Aorta (tissue), 5 donors: ENCODE results near the gene NKIRAS2. TPM values are rescaled to one million over a fixed set of nuclear protein-coding genes. Genes with fewer than 3 reads are reported as not detected.
"Not testable (repeated sequence)": the region's sequence is repeated elsewhere in the genome, so short reads cannot be mapped to it uniquely, and the experiment has no call there.

Source experiments
- ATAC-seq: fragments of 200-7000 bp; cut with Tn5 transposase; one replicate; pipeline ENCODE4 v1.9.1; 2022; ENCODE audit warnings: moderate library complexity; ENCODE audit not compliant: low FRiP score
- DNase-seq, 2 donors: peaks; one replicate each; pipeline ENCODE4 v3.0.0-alpha.2; 2020
- H3K27ac ChIP-seq, 2 donors: one replicate each; pipeline ENCODE4 v1.5.1; 2013; ENCODE audit warnings: low read length in 2 of 2, mild to moderate bottlenecking in 2 of 2, moderate library complexity in 2 of 2, control low read depth in 1 of 2, inconsistent platforms in 1 of 2, low read depth in 1 of 2
- H3K27me3 ChIP-seq, 2 donors: one replicate each; pipeline ENCODE4 v1.6.1; 2013; ENCODE audit warnings: control low read depth in 1 of 2, low read length in 1 of 2, mild to moderate bottlenecking in 1 of 2, moderate library complexity in 1 of 2; ENCODE audit not compliant: insufficient read depth in 2 of 2, control insufficient read depth in 1 of 2
- H3K36me3 ChIP-seq, 2 donors: one replicate each; pipeline ENCODE4 v1.6.1; 2013; ENCODE audit warnings: control low read depth in 1 of 2, low read length in 1 of 2, mild to moderate bottlenecking in 1 of 2; ENCODE audit not compliant: insufficient read depth in 2 of 2, control insufficient read depth in 1 of 2
- H3K4me1 ChIP-seq, 2 donors: one replicate each; pipeline ENCODE4 v1.6.1; 2013; ENCODE audit warnings: low read length in 2 of 2, control low read depth in 1 of 2, mild to moderate bottlenecking in 1 of 2, moderate library complexity in 1 of 2; ENCODE audit not compliant: insufficient read depth in 2 of 2, control insufficient read depth in 1 of 2
- H3K4me3 ChIP-seq, 2 donors: one replicate each; pipeline ENCODE4 v1.5.1; 2013; ENCODE audit warnings: low read length in 2 of 2, control low read depth in 1 of 2, mild to moderate bottlenecking in 1 of 2
- H3K9me3 ChIP-seq: one replicate; pipeline ENCODE4 v1.6.1; 2013; ENCODE audit warnings: mild to moderate bottlenecking, low read length; ENCODE audit not compliant: control insufficient read depth
- WGBS, 2 donors: extraction: QIAGEN DNeasy Blood & Tissue Kit; methylation state at CpG; one replicate each; pipeline ENCODE4 v1.1.7; 2013; 5-methylcytosine and 5-hydroxymethylcytosine counted together
- intact Hi-C, 2 donors: fragments of 100-400 bp; cut with DNase I; formaldehyde crosslinking; loops; one replicate each; pipeline versions ENCODE4 v1.14.2 to v1.15.0; 2022
- polyA plus RNA-seq, 2 donors: library from polyadenylated mRNA; stranded (reverse); fragments of 200-250 nt; gene quantifications; one replicate each; pipeline ENCODE4 v1.2.3, GENCODE V29; 2013
- total RNA-seq, 2 donors: library from RNA; stranded (reverse); fragmentation: NEBNext Ultra II Directional; extraction: Animal tissue kit (Norgen Biotek cat#: 25700); gene quantifications; one replicate each; pipeline ENCODE4 v1.2.1, GENCODE V29; 2021
- donor health status: healthy with polysubstance abuse.
- donor health status: Bipolar disorder and iron deficiency.
- donor health status: DM: no; HTN: no; CAD: no.
- donor health status: DM: no; HTN: no; CAD: no.
- donor health status: DM: yes; HTN: yes; CAD: no.

Gene NKIRAS2
- total and polyA plus RNA-seq, 4 donors: 23.0 to 28.5 (median 25.3) TPM

- peak; percentile 96 to 97 for DNase-seq
- Histone ChIP-seq H3K27me3 (no peaks in the 10 kb centered on the region), H3K4me1 (no peaks in the 10 kb centered on the region), H3K4me3 (peak within 1 kb of the TSS; percentile 76 to 93), H3K36me3 (no peaks in the 10 kb centered on the region), H3K27ac (peak within 1 kb of the TSS; percentile 38 to 76), H3K9me3 (no peaks in the 10 kb centered on the region)
- 0% methylated on average over 65 to 70 of the region's 70 CpGs for WGBS, 2 donors
- intact Hi-C loops: loop anchor here (5.0 kb wide), 1 partner anchor 50 kb away; the partner anchor contains the start of gene CNP (in 2 of the 2)
- ATAC-seq: peak; percentile 97
Observed at GRCh38 chr17:42016941-42017865, 2.7 kb upstream of the NKIRAS2 start, which contains the start of gene DNAJC7. DNAJC7 (minus strand) TSS chr17:42017439; CDS start chr17:42017416, 23 bp downstream.

GRCh38 chr17:42017866-42018200, 2.1 kb upstream of the NKIRAS2 start:
- no peaks in the 10 kb centered on the region for H3K4me1 ChIP-seq
- no peak for DNase-seq
- 4% methylated on average over 11 of the region's 11 CpGs for whole genome bisulfite sequencing, 2 donors
- H3K27me3 ChIP-seq: no peaks in the 10 kb centered on the region
- intact Hi-C loops: loop anchor here (5.0 kb wide), 1 partner anchor 51 kb away; the partner anchor contains the start of gene CNP (in 2 of the 2)
- H3K27ac ChIP-seq: peak overlapping the region; percentile 23 to 76
- H3K4me3 ChIP-seq: peak overlapping the region; percentile 76 to 93
- no peaks in the 10 kb centered on the region for H3K36me3 ChIP-seq
- H3K9me3 ChIP-seq: no peaks in the 10 kb centered on the region
- ATAC-seq: no peak

- no peaks in the 10 kb centered on the region for H3K36me3 ChIP-seq
- H3K4me3 ChIP-seq: no peak overlapping the region
- intact Hi-C loops: loop anchor here (5.0 kb wide), 1 partner anchor 51 kb away; the partner anchor contains the start of gene CNP (in 2 of the 2)
- H3K4me1 ChIP-seq: no peaks in the 10 kb centered on the region
- 22 to 30% methylated on average over 3 of the region's 3 CpGs for WGBS, 2 donors
- DNase-seq (no peak), ATAC-seq (no peak)
- H3K9me3 ChIP-seq: no peaks in the 10 kb centered on the region
- no peaks in the 10 kb centered on the region for H3K27me3 ChIP-seq
- H3K27ac ChIP-seq: no peak overlapping the region
Observed at GRCh38 chr17:42018339-42018738, 1.6 kb upstream of the NKIRAS2 start.

GRCh38 chr17:42018988-42019387, 902 bp upstream of the NKIRAS2 start:
- ATAC-seq: no peak

GRCh38 chr17:42020845-42021244, 955 bp downstream of the NKIRAS2 start:
- WGBS, 2 donors: 80 to 85% methylated on average over 8 of the region's 8 CpGs
- H3K36me3 ChIP-seq, H3K4me3 ChIP-seq, ATAC-seq, H3K27me3 ChIP-seq, H3K4me1 ChIP-seq, DNase-seq, H3K27ac ChIP-seq, intact Hi-C loops, H3K9me3 ChIP-seq: not testable (repeated sequence)

More at GRCh38 chr17:42018988-42019387, 902 bp upstream of the NKIRAS2 start:
- H3K27me3 ChIP-seq: no peaks in the 10 kb centered on the region
- DNase-seq: no peak
- no peak overlapping the region for H3K4me3 ChIP-seq
- intact Hi-C loops: loop anchor here (5.0 kb wide), 1 partner anchor 52 kb away; the partner anchor contains the start of gene CNP (in 2 of the 2)
- no peak overlapping the region for H3K27ac ChIP-seq
- peaks cover 0 to 2% of the 10 kb centered on the region in 2 donors for H3K36me3 ChIP-seq
- no peaks in the 10 kb centered on the region for H3K9me3 ChIP-seq
- 88 to 93% methylated on average over 4 of the region's 4 CpGs for WGBS, 2 donors
- no peaks in the 10 kb centered on the region for H3K4me1 ChIP-seq

GRCh38 chr17:42023524-42024349, 3.8 kb downstream of the NKIRAS2 start:
- DNase-seq (peak in 1 of 2 donors; percentile 79), ATAC-seq (no peak)
- no peaks in the 10 kb centered on the region for H3K4me1 ChIP-seq
- peaks cover 0 to 2% of the 10 kb centered on the region in 2 donors for H3K36me3 ChIP-seq
- no peak overlapping the region for H3K4me3 ChIP-seq
- H3K27ac ChIP-seq: no peak overlapping the region
- H3K9me3 ChIP-seq: no peaks in the 10 kb centered on the region
- intact Hi-C loops: loop anchor here (2.0 kb wide), 2 partner anchors 77 to 93 kb away; no protein-coding TSS in a partner anchor
- WGBS, 2 donors: 83 to 85% methylated on average over 15 of the region's 15 CpGs
- no peaks in the 10 kb centered on the region for H3K27me3 ChIP-seq

- no peak overlapping the region for H3K4me3 ChIP-seq
- H3K27ac ChIP-seq: no peak overlapping the region
- no peaks in the 10 kb centered on the region for H3K27me3 ChIP-seq
- H3K36me3 ChIP-seq: peaks cover 0 to 2% of the 10 kb centered on the region in 2 donors
- no peaks in the 10 kb centered on the region for H3K9me3 ChIP-seq
- no peak for ATAC-seq
- WGBS, 2 donors: 56 to 60% methylated on average over 8 of the region's 8 CpGs
- DNase-seq: no peak
- intact Hi-C loops: loop anchor here (2.0 to 5.0 kb wide), 4 partner anchors 76 to 92 kb away; no protein-coding TSS in a partner anchor
- no peaks in the 10 kb centered on the region for H3K4me1 ChIP-seq
Observed at GRCh38 chr17:42025191-42025579, 5.3 kb downstream of the NKIRAS2 start.

GRCh38 chr17:42025936-42026335, 6.0 kb downstream of the NKIRAS2 start:
- intact Hi-C loops: loop anchor here (2.0 to 5.0 kb wide), 4 partner anchors 75 to 91 kb away; no protein-coding TSS in a partner anchor
- no peaks in the 10 kb centered on the region for H3K4me1 ChIP-seq
- no peaks in the 10 kb centered on the region for H3K9me3 ChIP-seq
- no peak for ATAC-seq
- no peak overlapping the region for H3K27ac ChIP-seq
- 92 to 93% methylated on average over 3 of the region's 3 CpGs for WGBS, 2 donors
- DNase-seq: no peak
- H3K36me3 ChIP-seq: peaks cover 0 to 2% of the 10 kb centered on the region in 2 donors
- H3K4me3 ChIP-seq: no peak overlapping the region
- no peaks in the 10 kb centered on the region for H3K27me3 ChIP-seq
